Stimulated activated naive CD4-positive, alpha-beta T cell treated with Interleukin-2 at 50 U/mL for 16 hours (primary cell): ENCODE data around the gene ARHGAP35.
A peak's percentile ranks its signal among the peaks of the same experiment; 100 is the strongest.
"Not testable (repeated sequence)": the region's sequence is repeated elsewhere in the genome, so short reads cannot be mapped to it uniquely, and the experiment has no call there.

Experiments
- DNase-seq: peaks from one replicate; lab custom pipeline; 2025; lab: John Stamatoyannopoulos, UW

ARHGAP35 gene

DNA sequence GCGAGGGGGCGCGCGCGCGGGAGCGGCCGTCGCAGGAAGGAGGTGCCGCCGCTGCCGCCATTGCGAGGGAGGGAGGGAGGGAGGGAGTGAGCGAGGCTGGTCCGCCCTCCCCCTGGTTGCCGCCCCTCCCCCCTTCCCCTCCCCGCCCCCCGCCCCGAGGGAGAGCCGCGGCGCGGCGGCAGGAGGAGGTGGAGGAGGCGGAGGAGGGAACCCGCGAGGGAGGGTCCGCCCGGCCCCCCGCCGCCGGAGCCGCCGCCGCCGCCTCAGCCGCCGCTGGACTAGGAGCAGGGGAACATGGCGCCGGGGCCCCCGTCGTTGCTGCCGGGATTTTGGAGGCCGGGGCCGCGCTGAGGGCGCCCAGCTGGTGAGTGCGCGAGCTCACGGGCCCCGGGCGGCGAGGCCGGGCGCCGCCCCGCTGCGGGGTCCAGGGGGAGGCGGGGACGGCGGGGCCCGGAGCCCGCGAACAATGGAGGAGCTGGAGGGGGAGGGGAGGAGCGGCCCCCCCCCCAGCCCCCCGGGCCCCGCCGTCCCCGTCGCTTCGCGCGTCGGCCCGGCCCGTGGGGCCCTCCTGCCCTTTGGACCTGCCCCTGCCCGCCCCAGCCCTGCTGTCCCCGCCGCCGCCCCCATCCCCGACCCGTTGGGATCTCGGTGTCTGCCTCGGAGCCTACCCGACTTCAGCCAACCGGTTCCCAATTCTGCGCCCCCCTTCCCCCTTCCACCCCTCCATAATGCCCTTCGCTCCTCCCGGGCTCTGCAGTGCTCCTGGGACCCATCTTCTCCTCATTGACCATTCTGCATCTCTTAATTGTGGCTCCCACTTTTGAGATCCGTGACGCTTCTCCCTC is at the start of gene ARHGAP35:
TSS of gene ARHGAP35 (plus strand) at position 152 of the 845 bp plus-strand sequence. CDS start 57,679 bp downstream, outside the sequence.
- no peak for DNase-seq

GRCh38 chr19:46812977-46813838 is 47.6 kb upstream of the ARHGAP35 start:
- no peak for DNase-seq

- DNase-seq: no peak
These were observed 46.9 kb upstream of the ARHGAP35 start for GRCh38 chr19:46813839-46814358.

DNA sequence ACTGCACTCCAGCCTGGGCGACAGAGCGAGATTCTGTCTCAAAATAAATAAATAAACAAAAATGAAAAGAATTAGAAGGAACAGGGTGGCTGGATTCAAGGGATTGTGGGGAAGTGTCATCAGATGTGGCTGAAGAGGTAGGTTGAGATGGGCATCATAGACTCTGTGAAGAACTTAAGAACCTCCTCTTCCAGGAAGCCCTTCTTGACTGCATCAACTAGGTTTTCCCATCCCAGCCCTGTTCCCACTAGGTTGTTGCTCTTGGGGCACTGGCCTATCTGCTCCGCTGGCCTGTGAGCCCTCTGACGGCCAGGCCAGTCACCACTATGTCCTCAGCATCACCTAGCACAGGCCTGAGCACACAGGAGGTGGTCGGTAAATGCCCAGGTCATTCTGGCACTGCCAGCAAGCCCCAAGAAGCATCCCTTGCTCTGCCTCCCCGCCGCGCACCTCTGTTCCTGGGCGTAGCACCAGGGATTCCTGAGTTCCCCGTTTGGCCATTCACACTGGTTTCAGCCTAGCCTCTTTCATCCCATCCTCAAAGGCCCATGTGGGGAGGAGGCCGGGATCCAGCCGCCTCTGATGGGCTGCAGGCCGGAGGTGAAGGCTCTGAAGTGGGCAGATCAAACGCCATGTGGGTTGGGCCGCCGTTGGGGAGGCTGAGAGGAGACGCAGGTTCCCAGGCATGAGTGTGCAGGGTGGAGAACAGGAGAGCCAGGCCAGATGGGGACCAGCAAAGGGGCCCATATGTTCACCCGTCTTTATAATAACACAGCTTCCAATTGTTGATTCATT is 44.8 kb upstream of the ARHGAP35 start:
- DNase-seq: no peak

DNA sequence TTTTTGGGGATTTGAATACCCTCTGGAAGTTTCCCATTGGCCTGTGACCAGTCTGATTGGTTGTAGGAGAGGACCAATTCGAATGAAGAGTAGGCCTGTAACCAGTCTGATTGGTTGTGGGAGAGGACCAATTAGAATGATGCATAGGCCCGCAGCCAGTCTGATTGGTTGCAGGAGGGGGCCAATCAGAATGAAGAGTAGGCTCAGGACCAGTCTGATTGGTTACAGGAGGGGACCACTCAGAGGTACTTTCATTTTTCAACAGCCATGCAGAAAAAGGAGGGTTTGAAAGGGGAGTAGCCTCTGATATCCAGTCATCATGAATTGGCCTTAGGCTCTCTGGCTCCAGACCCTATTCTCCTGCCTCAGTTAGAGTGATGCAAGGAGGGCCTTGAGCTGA is 42.0 kb upstream of the ARHGAP35 start:
- DNase-seq: no peak

GRCh38 chr19:46821512-46822409 is 39.0 kb upstream of the ARHGAP35 start:
- DNase-seq: peak; percentile 41

DNA sequence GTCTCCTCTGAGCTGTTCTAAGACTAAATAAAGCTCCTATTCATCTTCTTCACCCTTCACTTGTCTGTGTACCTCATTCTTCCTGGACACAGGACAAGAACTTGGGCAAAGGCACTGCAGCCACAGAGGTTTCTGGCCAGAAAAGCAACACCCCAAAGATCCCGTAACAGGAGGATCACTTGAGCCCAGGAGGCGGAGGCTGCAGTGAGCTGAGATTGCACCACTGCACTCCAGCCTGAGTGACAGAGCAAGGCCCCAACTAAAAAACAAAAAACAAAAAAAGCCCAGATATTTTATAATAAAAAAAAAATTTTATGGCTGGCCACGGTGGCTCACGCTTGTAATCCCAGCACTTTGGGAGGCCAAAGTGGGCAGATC is 38.4 kb upstream of the ARHGAP35 start:
- not testable (repeated sequence) for DNase-seq

- no peak for DNase-seq
These were observed 37.7 kb upstream of the ARHGAP35 start for GRCh38 chr19:46823049-46823448.

DNA sequence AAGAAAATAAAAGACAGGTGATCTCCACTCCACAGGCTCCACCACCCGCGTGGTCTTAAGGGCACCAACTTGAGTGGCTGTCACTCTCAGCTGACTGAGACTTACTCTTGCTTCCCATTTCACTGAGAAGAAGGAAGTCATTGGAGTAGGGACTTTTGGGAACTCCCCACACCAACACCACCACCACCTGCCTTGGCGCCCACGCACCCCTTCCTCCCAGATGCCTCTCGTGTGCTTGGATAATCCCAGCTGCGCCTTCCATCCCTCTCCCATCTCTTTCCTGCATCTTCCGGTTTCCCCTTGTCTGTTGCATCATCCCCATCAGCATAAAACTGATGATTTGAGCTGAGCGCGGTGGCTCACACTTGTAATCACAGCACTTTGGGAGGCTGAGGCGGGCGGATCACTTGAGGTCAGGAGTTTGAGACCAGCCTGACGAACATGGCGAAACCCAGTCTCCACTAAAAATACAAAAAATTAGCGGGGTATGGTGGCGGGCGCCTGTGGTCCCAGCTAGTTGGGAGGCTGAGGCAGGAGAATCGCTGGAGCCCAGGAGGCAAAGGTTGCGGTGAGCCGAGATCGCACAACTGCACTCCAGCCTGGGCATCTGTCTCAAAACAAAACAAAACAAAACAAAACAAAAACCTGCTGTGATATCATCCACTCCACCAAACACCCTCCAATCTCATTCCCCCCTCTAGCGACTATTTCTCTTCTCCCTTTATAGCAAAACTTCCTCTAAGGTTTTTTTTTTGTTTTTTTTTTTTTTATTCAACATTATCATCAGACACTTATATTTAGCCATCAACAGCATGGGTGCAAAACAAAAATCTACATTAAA is 35.7 kb upstream of the ARHGAP35 start:
- DNase-seq: no peak

DNA sequence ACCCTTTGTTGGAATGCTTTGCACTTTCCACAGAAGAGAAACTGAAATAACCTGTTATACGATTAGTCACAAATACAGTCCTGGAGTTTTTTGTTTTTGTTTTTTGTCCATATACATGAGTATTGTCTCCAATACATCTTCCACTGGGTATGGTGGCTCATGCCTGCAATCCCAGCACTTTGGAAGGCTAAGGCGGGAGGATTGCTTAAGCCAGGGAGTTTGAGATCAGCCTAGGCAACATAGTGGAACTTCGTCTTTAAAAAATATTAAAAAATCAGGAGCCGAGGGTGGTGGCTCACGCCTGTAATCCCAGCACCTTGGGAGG is 35.1 kb upstream of the ARHGAP35 start:
- no peak for DNase-seq

DNA sequence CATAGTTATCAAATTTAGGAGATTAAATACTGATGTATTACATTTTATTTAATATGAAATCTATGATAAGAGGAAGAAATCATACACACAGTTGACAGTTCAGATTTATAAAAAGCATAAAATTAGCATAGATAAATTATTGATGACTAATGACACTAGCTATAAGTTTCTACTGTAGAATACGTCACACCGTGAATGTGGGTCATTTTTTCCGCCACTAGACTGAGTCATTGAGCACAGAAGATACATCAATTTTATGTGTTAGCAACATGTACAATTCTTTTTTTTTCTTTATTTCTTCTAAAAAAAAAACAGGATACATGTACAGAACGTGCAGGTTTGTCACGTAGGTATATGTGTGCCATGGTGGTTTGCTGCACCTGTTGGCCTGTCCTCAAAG is 32.3 kb upstream of the ARHGAP35 start:
- DNase-seq: peak; percentile 60

DNA sequence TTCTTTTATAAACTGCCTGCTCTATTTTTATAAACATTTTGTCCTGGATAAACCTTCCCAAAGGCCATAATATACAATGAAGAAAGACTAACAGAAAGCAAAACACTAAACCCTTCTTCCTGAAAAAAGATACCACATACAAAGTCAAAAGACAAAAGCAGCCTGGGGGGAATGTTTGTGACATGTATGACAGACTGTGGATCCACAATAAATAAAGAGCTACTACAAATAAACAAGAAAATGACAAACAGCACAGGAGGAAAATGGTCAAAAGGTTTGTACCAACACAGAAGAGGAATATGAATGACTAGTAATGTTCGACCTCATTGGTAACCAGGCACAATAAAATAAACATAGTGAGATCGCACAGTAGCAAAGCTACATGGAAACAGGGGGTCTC is 29.9 kb upstream of the ARHGAP35 start:
- no peak for DNase-seq

DNA sequence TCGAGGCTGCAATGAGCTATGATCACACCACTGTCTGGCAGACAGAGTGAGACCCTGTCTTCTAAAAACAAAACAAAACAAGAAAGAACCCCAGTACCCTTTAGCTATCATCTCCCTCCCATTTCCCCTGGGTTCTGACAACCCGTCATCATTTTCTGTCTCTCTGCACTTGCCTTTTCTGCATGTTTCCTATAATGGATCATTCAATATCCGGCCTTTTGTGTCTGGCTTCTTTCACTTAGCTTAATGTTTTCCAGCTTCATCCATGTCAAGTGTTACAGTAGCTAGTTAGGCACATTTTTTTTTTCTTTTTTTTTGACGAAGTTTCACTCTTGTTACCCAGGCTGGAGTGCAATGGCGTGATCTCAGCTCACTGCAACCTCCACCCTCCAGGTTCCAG is 26.7 kb upstream of the ARHGAP35 start:
- DNase-seq: no peak

DNA sequence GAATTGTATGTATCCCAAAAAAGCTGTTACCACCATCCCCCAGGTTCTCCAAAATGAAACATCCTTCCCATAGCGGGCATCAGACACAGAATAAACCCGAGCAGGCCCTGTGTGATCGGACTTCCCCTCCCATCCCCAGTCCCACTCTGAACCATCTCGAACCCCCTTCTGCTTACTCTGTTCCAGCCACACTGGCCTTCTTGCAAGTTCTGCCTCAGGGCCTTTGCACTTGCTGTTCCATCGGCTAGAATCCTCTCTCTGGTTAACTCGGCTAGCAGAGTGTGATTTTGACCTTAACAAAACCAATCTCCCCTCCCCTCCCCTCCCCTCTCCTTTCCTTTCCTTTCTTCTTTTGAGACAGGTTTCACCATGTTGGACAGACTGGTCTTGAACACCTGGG is 25.8 kb upstream of the ARHGAP35 start:
- no peak for DNase-seq

- DNase-seq: no peak
These were observed 22.6 kb upstream of the ARHGAP35 start for GRCh38 chr19:46838160-46838559.

GRCh38 chr19:46839752-46840497 is 20.9 kb upstream of the ARHGAP35 start:
- no peak for DNase-seq

GRCh38 chr19:46840498-46840942 is 20.3 kb upstream of the ARHGAP35 start:
- DNase-seq: peak; percentile 45

GRCh38 chr19:46841458-46842083 is 19.2 kb upstream of the ARHGAP35 start:
- no peak for DNase-seq

DNA sequence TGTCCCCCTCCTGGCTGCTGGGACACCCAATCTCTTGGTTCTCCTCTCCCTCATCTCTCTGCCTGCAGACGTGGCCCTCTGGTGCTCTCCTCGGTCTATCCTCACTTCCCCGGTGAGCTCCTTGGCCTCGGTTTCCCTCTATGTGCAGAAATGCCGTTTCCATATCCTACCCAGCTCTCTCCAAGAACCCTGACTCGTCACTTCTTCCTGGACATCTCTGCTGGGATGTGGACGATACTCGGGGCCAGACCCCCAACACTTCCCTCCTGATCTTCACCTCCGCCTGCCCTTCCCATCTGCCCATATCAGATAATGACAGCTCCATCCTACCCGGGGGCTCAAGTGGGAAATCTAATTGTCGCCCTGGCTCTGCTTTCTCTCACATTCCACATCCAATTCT is 18.0 kb upstream of the ARHGAP35 start:
- no peak for DNase-seq
